HG03442 (cell line): ENCODE data around the gene DUSP5.

Experiments
- ATAC-seq: cut with Tn5 transposase; IDR thresholded peaks from one replicate; pipeline ENCODE4 v1.9.1; 2021; ENCODE audit warnings: mild to moderate bottlenecking, moderate library complexity; ENCODE audit not compliant: unreplicated experiment

The DUSP5 gene

GRCh38 chr10:110535958-110536891, 38.5 kb downstream of the DUSP5 start:
- peak; percentile 82 for ATAC-seq

DNA sequence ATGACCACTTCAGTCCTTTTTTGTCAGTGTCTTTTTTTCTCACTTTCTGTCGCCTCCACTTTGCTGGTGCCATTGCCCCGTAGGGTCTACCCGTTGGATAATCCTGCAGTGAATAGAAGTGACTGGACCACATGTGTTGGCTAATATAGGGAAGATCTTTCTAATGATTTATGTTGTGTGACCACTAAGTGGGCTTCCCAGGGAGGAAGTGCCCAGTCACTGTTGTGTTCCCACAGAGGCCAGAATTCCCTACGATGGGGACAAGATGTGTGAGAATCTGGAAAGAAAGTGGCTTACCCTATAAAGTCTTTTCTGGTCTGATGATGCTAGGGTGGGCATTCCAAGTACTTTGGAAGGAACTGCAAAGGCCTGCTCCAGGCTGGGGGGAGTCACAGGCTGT, 41.4 kb downstream of the DUSP5 start:
- no peak for ATAC-seq

DNA sequence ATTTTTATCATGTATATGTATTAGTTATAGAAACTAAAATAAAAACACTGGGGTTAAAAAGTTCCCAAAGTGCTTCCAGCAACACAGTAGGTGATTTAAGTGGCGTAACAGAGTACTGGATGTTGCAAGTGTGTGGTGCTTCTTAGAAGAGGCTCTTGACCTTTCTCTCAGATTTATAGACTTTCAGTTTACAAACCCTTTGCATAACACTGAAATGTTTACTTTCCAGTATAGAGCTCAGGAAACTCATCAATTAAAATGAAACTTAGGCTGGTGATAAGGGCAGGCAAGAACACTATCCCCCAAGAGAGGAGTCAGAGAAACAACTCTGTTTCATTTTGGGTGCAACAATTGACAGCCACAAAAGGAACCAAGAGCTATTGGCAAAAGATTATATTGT, 42.3 kb downstream of the DUSP5 start:
- ATAC-seq, result no peak

GRCh38 chr10:110544958-110545537, 47.3 kb downstream of the DUSP5 start:
- ATAC-seq, result no peak

DNA sequence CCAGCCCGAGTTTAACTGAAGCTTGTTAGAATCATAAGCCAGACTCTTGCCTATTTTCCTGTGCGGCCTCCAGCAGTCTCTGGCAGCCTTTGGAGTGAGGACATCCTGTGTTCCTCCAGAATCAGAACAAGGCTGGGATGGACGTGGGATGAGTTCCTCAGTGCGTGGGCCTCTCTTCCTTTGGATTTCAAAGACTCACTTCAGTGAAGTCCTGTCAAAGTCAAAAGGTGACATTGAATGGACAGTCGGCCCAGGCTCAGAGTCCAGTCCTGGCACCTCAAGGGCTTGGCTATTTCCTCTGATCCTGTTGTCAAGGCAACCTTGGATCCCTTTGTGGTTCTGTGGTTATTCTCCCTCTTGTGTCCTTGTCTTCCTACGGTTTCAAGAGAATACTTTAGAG, 48.4 kb downstream of the DUSP5 start:
- ATAC-seq, result no peak

DNA sequence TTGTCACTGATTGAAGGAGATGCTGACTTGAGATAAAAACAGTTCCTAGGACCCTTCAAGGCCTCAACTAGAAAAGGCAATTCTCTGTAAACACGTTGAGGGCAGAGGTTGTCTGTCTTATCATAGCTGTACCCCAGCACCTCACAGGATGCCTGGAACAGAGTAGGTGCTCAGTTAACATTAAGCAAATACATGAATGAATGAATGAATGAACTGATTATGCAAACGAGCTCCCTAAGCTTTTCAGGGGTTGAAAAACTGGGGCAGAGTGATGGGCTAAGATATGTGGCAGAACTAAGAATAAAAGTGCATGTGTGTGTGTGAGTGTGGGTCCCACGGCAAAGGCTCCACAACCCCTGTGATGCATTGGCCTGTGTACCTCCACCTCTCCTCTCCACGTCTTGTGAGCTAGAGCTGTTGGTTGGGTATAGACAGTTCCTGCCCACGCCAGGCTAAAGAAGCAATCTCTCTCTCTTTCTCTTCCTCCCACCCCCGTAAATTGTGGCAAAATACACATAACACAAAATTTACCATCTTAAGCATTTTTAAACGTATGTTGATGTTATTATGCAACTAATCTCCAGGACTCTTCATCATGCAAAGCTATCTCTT, 48.9 kb downstream of the DUSP5 start:
- ATAC-seq, result peak; percentile 19

GRCh38 chr10:110547139-110547761, 49.5 kb downstream of the DUSP5 start:
- peak; percentile 57 for ATAC-seq

GRCh38 chr10:110548002-110548401, 50.3 kb downstream of the DUSP5 start:
- ATAC-seq, result no peak

GRCh38 chr10:110549211-110549610, 51.5 kb downstream of the DUSP5 start:
- no peak for ATAC-seq

DNA sequence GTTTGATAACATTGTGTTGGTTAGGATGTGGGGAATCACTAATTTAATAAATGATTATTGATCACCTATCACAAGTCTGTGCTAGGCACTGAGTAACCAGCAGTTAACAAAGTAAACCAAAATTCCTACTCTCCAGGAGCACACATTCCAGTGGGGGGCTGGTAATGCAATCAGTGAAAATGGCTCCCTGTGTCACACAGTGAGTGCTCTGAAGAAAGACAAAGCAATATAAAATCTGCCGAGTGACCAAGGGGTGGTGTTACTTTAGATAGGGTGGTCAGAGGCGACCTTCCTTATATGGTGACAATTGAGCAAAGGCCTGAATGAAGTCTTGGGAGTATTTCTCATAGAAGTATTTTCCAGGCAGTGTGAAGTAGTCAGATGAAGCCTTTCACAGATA, 56.2 kb downstream of the DUSP5 start:
- ATAC-seq, result no peak

- no peak for ATAC-seq
Observed at GRCh38 chr10:110556296-110556695, 58.6 kb downstream of the DUSP5 start.

DNA sequence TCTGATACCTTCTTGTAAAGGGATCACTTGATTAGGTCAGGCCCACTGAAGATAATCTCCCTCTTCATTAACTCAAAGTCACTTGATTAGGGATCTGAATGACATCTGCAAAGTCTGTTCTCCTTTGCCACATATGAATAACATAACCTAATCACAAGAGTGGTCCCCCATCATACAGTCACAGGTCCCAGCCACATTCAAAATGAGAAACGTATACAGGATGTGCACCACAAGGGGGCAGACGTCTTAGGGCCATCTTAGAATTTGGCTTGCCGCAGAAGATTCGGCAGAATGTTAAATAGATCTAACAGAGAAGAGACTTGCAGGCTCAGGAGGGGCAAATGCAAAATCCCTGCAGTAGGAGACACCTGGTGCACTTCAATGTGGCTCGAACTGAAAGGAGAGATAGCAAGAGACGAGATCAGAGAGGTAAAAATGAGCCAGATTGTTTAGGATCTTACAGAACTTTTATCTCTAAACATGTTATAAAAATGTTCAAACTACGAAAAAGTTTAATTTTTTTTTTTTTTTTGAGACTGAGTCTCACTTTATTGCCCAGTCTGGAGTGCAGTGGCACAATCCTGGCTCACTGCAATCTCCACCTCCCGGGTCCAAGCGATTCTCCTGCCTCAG, 59.4 kb downstream of the DUSP5 start:
- peak; percentile 83 for ATAC-seq

- ATAC-seq, result no peak
Observed at GRCh38 chr10:110558041-110558440, 60.3 kb downstream of the DUSP5 start.

DNA sequence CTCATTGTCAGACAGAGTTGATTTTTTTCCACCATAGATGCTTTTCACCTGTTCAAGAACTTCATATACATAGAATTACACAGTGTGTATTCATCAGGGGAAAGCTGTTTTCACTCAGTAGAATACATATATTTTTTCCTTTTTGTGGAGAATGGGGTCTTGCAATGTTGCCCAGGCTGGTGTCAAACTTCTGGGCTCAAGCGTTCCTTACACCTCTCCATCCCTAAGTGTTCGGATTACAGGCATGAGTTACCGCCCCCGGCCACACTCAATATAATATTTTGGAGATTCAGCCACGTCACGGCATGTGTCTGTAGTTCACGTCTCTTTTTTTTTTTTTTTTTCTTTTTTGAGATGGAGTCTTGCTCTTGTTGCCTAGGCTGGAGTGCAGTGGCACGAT, 62.3 kb downstream of the DUSP5 start:
- ATAC-seq, result no peak
